GM19324 (cell line): ENCODE results near the gene VSIR.

ENCODE experiments used
- ATAC-seq: cut with Tn5 transposase; IDR thresholded peaks from one replicate; pipeline ENCODE4 v1.9.1; 2021; ENCODE audit warnings: mild to moderate bottlenecking, moderate library complexity; ENCODE audit not compliant: unreplicated experiment, low FRiP score

The VSIR gene

DNA sequence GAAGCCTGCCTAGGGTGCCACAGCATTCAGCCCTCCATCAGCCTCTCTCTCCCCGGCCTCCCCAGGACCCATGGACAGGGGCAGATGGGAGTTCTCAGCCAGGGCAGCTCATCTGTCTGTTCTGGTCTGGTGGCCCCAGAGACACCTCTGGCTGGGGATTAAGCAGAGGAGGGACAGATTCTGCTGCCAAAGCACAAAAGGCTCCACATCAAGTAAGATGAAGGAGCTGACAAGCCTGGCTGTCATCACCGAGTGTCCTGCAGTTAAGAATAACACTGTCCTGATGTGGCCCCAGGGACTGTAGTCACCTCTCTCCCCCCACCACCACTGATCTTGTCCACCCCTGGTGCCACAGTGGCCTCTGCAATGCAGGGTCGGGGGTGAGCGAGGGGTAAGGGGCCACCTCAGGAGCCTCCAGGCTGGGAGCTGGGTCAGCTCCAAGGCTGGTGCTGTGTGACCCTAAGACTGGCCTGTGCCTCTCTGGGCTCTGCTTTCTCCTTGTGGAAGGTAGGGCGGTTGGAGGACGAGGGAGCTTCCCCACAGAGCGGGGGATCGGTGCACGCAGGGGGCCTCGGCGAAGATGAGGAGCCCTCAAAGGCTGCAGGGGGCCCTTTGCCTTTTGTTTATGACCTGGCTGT is 72.5 kb downstream of the VSIR start:
- no peak for ATAC-seq

DNA sequence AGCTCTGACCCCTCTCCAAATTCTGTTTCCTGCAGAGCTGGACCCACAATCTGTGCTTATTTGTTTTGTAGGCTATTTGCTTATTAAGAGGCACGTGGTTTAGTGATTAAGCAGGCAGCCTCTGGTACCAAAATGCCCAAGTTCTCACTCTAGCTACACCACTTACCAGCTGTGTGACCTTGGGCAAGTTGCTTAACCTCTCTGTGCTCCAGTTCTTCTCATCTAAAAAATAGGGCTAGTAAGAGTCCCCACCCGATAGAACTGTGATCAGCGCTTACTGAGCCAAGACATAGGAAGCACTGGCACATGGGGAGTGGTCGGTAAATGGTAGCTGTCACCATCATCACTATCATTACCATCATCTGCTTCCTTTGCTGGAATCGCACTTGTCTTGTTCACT is 74.6 kb downstream of the VSIR start:
- ATAC-seq, result no peak

DNA sequence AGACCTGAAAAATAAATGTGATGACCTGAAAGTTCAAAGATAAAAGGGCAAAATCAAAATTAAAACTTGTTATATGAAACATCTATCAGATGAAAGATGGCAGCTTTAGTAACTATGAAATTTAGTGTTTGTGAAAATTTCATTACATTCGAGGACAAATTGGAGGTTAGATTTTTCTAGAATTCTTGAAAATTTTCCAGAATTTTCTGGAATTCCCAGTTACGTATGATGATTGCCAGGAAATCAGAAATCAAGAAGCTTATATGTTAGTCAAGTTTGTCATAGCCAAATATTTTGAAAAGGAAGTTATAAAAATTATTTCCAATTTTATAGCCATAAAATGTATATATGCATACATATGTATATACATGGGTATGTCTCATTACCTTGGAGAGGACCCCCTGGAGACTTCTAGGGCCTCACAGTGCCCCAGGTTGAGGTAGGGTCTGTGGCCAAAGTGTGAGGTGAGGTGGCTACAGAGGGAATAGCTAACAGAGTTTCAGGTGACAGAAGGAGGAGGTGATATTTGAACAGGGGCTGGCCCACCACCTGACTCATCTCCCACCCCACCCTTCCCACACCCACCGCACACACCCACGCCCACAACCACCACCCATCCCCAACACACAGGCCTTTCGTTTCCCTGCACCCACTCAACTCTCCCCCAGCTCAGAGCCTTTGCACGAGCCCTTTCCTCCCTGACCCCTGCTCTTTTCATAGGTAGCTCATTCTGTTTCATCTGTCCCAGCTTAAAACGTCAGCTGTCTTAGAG is 75.2 kb downstream of the VSIR start:
- no peak for ATAC-seq
